HG02970 (cell line): ENCODE results near the gene ANKRD27.
"Not testable (repeated sequence)": the region's sequence is repeated elsewhere in the genome, so short reads cannot be mapped to it uniquely, and the experiment has no call there.

Experiments
- ATAC-seq: cut with Tn5 transposase; IDR thresholded peaks from one replicate; pipeline ENCODE4 v1.9.1; 2021; ENCODE audit warnings: mild to moderate bottlenecking, moderate library complexity, moderate number of reproducible peaks; ENCODE audit not compliant: unreplicated experiment, low FRiP score

The ANKRD27 gene

DNA sequence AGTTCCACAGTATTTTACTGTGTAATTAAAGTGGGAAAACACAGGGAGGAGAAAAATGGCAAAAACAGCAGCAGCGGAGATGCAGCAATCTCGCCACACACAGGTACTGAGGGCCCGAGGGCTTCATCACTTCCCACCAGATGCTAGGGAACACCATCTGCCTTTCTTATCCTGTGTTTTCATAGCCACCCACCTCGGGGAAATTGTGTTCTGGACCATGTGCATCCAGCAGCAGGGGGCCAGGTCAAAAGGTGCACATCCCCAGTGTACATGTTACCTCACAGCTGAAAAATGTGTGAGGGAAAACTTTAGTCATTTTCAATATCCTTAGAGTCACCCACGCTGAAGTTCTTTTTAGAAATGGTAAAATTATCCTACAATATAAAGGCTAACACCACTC is 63.8 kb downstream of the ANKRD27 start:
- no peak for ATAC-seq

DNA sequence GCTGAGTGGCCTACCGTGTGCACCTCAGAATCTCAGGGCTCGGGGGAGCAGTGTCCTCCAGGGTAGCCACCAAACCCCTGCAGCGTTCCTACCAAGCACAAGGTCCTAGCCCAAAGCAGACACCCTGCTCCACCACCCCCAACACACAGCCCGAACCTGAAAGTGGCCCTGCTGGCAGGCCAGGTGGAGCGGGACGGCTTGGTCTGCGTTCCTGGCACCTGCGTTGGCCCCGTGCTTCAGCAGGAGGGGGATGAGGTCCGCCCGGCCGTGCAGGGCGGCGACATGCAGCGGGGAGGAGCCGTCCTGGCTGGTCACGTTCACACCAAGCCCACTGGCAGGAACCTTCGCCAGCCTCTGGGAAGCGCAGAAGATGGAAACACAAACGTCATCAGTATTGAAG is 67.5 kb downstream of the ANKRD27 start:
- no peak for ATAC-seq

DNA sequence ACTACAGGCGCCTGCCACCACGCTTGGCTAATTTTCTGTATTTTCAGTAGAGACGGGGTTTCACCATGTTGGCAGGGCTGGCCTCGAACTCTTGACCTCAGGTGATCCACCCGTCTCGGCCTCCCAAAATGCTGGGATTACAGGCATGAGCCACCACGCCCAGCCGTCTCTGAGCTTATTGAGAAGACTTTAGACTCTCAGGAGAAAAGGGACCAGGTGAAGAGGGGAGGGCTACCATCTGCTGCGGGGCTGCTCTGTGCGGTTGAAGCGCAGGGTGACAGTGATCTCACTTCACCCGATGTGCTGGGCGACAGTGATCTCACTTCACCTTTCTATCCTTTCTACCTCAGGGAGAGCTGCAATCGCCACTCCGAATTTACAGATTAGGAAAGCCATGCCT is 68.7 kb downstream of the ANKRD27 start:
- ATAC-seq, result no peak

DNA sequence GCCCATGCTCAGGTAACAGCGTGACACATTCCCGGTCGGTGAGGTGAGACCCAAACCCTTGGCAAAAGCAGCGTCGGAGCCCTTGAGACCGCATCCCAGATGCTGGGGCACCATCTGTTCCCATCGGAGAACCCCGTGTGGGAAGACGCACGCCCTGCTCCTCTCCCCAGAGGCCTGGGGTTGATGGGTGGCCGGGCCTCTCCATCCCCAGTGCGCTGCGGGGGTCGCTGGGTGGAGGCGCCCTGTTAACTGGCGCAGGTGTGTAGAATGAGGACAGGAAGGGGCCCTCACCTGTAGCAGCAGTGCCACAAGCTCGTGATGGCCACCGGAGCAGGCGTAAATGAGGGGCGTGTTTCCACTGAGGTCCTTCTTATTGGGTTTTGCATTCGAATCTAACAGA is 69.4 kb downstream of the ANKRD27 start:
- no peak for ATAC-seq

DNA sequence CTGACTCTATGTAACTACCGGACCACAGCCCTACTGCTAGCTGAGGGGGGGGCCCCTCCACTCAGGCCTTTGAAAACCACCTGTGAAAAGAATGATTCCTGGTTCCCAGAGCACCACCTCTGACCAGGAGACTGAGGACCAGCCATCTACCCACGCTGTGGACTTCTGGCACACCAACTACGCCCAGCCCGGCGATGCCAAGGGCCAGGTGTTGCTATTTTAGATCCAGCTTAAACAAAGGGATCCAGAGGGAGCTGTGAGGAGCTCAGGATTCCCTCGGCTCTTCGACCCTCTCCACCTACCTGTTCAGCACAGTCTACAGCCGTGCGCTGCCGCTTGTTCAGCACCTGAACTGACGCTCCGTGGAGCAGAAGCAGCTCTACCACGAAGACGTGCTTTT is 71.0 kb downstream of the ANKRD27 start:
- no peak for ATAC-seq

DNA sequence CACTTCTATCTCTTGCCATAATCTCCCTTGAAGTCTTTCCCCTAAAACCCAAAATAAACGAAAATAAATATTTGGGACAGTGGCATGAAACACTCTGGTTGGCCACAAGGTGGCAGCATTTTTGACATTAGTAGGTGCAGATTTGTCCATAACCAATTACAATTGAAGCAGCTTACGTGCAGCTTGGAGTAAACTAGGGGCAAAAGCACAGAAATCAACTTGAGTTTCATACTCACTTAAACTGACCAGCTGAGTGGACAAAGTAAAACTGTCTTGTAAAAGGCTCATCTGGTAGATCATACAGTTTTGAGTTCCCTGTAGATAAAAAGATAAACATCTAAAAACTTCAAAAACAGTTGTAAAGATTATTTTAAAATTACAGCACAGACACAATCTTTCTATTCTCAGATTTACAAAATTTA is 75.2 kb downstream of the ANKRD27 start:
- ATAC-seq, result no peak

DNA sequence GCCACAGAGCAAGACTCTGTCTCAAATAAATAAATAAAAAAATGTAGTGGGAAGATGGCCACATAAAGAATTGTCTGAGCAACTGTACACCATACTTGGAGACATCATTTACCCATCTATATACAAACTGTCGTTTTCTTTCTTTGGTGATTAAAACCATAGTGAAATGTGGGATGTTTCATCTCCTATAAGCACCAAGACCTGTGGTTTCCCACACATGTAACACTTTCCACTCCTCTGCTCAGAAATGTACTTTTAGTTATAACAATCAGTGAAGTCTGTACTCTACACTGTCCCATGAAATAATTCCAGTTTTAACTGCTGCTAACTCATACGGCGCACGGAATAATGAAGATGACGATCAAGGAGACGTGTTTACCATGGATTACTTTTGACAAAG is 75.7 kb downstream of the ANKRD27 start:
- no peak for ATAC-seq

DNA sequence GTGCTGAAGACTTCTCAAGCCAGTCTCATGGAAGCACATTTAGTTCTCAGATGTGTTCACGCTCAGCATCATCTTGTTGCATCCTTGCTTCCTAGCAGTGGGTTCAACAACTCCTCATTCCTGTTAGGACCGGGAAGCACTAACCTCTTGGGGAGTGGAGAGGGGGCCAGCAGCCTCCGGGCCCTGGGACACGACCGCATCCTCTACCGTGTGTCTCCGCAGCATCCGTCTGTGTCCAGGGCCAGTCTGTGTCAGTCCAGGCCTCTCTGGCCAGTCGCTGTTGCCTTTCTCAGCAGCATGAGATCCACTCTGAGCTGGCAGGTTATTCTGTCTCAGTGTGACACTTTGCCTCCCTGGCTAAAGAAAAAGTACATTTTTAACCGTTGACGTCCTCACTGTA is 77.0 kb downstream of the ANKRD27 start:
- no peak for ATAC-seq

DNA sequence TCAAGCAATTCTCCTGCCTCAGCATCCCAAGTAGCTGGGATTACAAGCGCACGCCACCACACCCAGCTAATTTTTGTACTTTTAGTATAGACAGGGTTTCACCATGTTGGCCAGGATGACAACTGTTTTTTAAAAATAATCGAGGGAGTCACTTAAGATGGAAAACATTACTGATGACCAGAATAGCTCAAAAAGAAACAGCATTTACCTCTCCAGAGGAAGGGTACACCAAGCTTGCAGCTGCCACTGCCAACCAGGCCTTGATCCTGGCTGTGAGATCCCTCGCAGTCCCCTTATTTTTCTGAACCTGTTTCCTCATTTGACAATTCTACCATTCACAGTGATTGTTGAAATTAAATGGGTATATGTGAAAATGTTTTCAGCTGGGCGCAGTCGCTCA is 79.5 kb downstream of the ANKRD27 start:
- no peak for ATAC-seq

DNA sequence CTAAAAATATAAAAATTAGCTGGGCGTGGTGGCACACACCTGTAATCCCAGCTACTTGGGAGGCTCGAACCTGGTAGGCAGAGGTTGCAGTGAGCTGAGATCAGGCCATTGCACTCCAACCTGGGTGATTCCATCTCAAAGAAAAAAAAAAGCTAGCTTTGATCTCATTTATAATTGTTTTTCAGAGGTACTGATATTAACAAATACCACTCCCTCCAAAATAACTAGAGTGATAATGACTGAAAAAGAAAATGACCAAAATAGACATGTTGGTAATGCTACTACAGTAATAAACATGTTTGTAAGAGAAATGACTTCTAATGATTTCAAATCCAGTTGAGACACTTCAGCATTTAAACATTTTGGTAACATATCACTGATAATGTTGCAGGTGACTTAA is 81.0 kb downstream of the ANKRD27 start:
- no peak for ATAC-seq

DNA sequence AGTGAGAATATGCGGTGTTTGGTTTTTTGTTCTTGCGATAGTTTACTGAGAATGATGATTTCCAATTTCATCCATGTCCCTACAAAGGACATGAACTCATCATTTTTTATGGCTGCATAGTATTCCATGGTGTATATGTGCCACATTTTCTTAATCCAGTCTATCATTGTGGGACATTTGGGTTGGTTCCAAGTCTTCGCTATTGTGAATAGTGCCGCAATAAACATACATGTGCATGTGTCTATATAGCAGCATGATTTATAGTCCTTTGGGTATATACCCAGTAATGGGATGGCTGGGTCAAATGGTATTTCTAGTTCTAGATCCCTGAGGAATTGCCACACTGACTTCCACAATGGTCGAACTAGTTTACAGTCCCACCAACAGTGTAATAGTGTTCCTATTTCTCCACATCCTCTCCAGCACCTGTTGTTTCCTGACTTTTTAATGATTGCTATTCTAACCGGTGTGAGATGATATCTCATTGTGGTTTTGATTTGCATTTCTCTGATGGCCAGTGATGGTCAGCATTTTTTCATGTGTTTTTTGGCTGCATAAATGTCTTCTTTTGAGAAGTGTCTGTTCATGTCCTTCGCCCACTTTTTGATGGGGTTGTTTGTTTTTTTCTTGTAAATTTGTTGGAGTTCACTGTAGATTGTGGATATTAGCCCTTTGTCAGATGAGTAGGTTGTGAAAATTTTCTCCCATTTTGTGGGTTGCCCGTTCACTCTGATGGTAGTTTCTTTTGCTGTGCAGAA is 87.1 kb downstream of the ANKRD27 start:
- not testable (repeated sequence) for ATAC-seq

DNA sequence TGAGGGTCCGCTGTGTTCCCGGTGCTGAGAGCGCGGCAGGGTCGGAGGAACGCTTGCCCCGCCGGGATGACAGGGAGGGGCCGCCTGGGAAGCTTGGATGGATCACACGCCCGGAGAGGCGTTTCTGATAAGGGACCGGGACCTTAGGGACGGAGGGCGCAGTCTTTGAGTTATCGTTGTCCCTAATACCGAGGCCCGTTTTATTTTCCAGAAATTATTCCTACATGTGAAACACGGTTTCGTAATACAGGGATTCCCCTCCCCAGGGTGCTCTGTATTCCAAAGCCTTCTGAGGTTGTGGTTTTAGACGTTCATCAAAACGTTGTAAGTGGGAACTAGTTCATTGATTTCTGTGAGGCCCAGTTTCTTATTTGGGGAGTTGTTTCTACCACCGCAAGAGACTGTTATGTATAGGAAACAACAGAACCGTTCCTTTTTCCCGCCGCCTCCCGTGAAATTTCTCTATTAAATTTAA is 93.2 kb downstream of the ANKRD27 start:
- no peak for ATAC-seq

DNA sequence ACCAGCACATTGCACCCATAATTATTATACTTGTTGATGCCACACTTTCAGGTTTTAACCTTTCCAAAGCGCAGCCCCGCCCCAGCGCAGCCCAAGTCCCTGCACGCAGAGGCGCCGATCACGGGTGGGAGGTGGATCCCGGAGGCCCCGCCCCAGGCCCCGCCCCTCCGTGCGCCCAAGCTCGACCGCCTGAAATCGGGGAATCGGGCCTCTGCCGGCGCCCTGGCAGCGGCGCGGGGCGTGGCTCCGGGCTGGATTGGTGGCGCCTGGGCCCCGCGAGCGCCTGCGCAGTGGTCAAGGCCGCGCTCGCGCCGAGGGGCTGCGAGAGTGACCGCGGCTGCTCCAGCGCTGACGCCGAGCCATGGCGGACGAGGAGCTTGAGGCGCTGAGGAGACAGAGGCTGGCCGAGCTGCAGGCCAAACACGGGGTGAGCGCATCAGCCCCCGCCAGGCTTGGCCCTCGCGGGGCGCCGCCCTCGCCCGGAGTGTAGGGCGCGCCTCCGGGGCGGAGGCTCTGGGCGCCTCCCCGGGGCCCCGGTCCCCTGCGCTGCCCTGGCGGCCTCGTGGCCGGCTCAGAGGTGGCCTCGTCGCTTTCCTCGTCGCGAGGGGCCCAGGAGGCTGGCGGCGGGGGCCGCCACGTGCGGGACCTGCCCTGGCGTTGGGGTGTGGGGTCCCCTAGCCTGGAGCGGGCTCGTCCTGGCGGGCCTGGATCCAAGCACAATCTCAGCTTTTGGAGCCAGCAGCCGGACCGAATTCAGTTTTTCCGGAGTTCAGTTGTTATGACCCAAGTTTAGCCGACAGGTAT is 93.9 kb downstream of the ANKRD27 start, which contains the start of gene PDCD5:
TSS of gene PDCD5 (plus strand) at position 290 of the 804 bp plus-strand sequence. CDS start at position 362, 72 bp downstream.
- ATAC-seq, result peak; percentile 97

DNA sequence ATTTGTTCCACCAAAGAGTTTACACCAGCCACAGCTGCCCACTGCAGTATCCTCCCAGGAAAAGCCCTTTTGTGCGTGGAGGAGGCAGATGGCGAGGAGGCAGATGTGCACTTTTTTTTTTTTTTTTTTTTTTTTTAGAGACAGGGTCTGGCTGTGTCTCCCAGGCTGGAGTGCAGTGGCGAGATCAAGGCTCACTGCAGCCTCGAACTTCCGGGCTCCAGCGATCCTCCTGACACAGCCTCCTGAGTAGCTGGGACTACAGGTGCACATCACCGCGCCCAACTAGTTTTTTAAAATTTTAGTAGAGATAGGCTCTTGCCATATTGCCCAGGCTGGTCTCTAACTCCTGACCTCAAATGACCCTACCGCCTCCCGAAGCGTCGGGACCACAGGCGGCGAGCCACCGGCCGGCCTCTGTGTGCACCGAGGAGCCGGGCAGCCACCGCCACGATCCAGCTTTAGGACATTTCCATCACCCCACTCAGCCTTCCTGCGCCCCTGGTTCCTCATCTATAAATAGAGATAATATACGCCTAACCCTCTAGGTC is 94.6 kb downstream of the ANKRD27 start:
- peak; percentile 22 for ATAC-seq

DNA sequence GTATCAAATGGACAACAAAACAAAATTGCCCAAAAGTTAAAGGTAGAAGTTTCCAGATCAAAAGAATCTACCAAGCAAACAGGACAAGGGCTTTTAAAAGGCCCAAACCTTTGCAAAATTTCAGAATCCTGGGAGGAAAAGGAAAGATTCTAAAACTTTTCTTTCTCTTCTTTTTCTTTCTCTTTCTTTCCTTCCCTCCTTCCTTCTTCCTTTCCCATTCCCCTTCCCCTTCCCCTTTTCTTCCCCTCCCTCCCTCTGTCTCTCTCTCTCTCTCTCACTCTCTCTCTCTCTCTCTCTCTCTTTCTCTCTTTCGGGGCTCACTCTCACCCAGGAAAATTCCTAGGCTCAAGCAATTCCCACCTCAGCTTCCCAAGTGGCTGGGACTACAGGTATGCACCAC is 98.2 kb downstream of the ANKRD27 start:
- ATAC-seq, result no peak

DNA sequence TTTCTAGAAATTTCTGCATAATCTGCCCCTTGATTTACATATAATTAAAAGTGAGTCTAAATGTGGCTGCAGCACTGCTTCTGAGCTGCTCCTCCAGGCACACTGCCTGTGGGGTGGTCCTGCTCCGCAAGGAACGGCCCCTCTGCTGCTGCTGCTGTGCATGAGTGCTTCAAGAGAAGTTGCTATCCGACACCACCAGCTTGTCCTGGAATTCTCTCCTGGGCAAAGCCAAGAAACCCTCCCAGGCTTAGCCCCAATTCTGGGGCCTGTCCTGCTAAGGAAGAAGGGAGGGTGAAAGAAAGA is 101.5 kb downstream of the ANKRD27 start:
- no peak for ATAC-seq

DNA sequence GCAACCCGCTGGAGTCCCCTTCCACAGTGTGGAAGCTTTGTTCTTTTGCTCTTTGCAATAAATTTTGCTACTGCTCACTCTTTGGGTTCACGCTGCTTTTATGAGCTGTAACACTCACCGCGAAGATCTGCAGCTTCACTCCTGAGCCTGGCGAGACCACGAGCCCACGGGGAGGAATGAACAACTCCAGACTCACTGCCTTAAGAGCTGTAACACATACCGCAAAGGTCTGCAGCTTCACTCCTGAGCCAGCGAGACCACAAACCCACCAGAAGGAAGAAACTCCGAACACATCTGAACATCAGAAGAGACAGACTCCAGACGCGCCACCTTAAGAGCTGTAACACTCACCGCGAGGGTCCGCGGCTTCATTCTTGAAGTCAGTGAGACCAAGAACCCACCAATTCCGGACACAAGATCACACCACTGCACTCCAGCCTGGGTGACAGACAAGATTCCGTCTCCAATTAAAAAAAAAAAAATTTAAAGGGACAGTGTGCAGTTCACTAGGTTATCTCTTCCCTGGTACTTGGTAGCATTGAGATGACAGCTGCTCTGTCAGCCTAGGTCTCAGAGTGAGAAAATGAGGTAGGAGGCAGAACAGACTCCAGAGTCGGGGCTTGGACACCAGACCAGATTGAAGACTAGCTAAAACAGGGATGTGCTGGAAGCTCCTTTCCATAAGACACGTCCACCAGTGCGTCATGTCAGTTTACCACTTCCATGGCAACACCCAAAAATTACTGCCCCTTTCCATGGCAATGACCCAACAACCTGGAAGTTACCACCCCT is 102.1 kb downstream of the ANKRD27 start:
- not testable (repeated sequence) for ATAC-seq

DNA sequence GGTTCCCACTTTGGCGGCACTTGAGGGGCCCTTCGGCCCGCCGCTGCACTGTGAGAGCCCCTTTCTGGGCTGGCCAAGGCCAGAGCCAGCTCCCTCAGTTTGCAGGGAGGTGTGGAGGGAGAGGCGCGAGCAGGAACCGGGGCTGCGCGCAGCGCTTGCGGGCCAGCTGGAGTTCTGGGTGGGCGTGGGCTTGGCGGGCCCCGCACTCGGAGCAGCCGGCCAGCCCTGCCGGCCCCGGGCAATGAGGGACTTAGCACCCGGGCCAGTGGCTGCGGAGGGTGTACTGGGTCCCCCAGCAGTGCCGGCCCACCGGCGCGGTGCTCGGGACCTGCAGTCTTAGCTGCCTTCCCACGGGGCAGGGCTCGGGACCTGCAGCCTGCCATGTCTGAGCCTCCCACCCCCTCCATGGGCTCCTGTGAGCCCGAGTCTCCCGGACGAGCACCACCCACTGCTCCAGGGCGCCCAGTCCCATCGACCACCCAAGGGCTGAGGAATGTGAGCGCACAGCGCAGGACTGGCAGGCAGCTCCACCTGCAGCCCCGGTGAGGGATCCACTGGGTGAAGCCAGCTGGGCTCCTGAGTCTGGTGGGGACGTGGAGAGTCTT is 103.4 kb downstream of the ANKRD27 start:
- ATAC-seq, result not testable (repeated sequence)

DNA sequence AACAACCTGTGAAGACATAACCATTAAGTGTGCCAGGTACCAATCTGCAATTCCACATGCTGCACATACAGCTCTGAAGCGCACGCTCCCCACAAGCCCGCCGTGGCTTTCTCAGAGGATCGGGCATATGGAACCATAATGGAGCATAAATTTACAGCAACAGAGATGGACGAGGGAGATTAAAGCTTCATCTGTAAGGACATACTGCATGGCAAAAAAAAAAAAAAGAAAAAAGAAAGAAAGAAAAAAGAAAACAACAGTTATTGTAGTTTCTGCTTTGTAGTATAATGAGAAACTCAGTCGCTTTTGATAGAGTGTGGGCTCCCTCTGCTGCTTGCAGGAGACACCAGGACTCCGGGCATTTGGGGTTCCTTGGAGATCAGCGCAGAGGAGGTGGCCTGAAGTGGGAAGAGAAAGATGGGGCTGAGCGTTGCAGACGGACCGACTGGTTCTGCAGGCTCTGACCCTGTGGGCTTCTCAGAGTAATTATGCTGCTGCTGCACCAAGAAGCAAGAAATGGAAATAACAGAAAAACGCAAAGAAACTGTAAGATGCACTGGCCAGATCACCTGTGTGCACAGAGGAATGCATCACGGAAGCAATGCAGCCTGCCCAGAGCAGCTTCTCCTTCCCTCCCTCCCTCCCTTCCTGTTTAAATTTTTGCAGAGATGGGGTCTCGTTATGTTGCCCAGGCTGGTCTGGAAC is 104.7 kb downstream of the ANKRD27 start:
- no peak for ATAC-seq

DNA sequence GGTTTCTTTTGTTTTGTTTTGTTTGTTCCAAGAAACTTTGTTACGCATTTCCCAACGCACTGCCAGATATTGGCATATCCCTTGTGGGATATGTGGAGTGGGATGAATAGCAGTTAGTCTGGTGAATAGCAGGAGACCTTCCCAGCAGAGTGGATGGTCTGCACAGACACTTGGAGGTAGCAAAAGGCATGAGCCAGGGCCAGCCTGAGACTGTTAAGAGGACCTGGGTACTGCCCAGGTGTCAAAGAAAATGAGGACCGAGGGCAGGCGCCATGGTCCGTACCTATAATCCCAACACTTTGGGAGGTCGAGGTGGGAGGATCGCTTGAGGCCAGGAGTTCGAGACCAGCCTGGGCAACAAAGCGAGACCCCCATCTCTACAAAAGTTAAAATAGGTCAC is 107.5 kb downstream of the ANKRD27 start:
- ATAC-seq, result no peak
